Cardiac muscle cell (in vitro differentiated cells and primary cell): ENCODE data around the gene MTX1. TPM values are rescaled to one million over a fixed set of nuclear protein-coding genes. Genes with fewer than 3 reads are reported as not detected.
"Not testable (repeated sequence)": the region's sequence is repeated elsewhere in the genome, so short reads cannot be mapped to it uniquely, and the experiment has no call there.

ENCODE experiments used
- DNase-seq, 2 donors: peaks; one replicate each; pipeline versions ENCODE4 v3.0.0 to v3.0.0-alpha.2; 2010 to 2017; ENCODE audit warnings: low read depth in 1 of 2, low spot score in 1 of 2
- H3K27ac ChIP-seq: fragments of 200-600 bp; sonication (generic); 2 replicates; pipeline ENCODE4 v1.5.1; 2016
- H3K27me3 ChIP-seq: fragments of 200-600 bp; sonication (generic); 2 replicates; pipeline ENCODE4 v1.6.0; 2016; ENCODE audit warnings: control low read depth
- H3K36me3 ChIP-seq: fragments of 200-600 bp; sonication (generic); 2 replicates; pipeline ENCODE4 v1.5.1; 2016; ENCODE audit warnings: control low read depth
- H3K4me1 ChIP-seq: fragments of 200-600 bp; sonication (generic); 2 replicates; pipeline ENCODE4 v1.8.1; 2017; ENCODE audit warnings: low read depth, mild to moderate bottlenecking, mixed run types
- H3K4me3 ChIP-seq: fragments of 200-600 bp; sonication (generic); 2 replicates; pipeline ENCODE4 v1.5.1; 2016; ENCODE audit warnings: mild to moderate bottlenecking
- H3K9me3 ChIP-seq: fragments of 200-600 bp; sonication (generic); 2 replicates; pipeline ENCODE4 v1.5.1; 2017; ENCODE audit warnings: low read depth, mild to moderate bottlenecking, control low read depth
- CTCF ChIP-seq: IDR thresholded peaks from 2 replicates; pipeline ENCODE4 v1.5.1; 2012; ENCODE audit warnings: low read depth, mild to moderate bottlenecking, low read length
- polyA plus RNA-seq: library from polyadenylated mRNA; unstranded; fragments of >200 nt; fragmentation: Nextera tagmentation; extraction: Ambion mirVana; gene quantifications from 2 replicates; pipeline ENCODE4 v1.2.1, GENCODE V29; 2016
- total RNA-seq: library from RNA; depleted of rRNA; stranded (reverse); fragments of >200 nt; gene quantifications from 2 replicates; pipeline ENCODE4 v1.2.3, GENCODE V29; 2016

MTX1 gene, protein sequence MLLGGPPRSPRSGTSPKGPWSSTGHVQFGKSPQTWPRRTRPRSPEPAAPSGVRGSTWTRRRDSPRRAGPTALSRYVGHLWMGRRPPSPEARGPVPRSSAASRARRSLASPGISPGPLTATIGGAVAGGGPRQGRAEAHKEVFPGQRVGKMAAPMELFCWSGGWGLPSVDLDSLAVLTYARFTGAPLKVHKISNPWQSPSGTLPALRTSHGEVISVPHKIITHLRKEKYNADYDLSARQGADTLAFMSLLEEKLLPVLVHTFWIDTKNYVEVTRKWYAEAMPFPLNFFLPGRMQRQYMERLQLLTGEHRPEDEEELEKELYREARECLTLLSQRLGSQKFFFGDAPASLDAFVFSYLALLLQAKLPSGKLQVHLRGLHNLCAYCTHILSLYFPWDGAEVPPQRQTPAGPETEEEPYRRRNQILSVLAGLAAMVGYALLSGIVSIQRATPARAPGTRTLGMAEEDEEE
- total RNA-seq (24.7 and 45.0 TPM in 2 replicates), polyA plus RNA-seq (31.9 and 50.2 TPM in 2 replicates)

GRCh38 chr1:155208541-155209311, at the start of gene MTX1:
TSS of gene MTX1 (plus strand) at chr1:155208695. CDS start at chr1:155208805, 110 bp downstream.
- Histone ChIP-seq H3K27ac (peak within 1 kb of the TSS; percentile 97), H3K4me1 (peaks cover 20% of the 10 kb centered on the region), H3K27me3 (no peaks in the 10 kb centered on the region), H3K9me3 (no peaks in the 10 kb centered on the region), H3K36me3 (no peaks in the 10 kb centered on the region), H3K4me3 (peak within 1 kb of the TSS; percentile 79)
- peak; percentile 92 to 93 for DNase-seq
- TF ChIP-seq CTCF = no peak

GRCh38 chr1:155158991-155159390, 49.5 kb upstream of the MTX1 start:
- no peaks in the 10 kb centered on the region for H3K9me3 ChIP-seq
- TF ChIP-seq CTCF = no peak
- no peak for DNase-seq
- no peak overlapping the region for H3K27ac ChIP-seq
- no peaks in the 10 kb centered on the region for H3K27me3 ChIP-seq
- no peaks in the 10 kb centered on the region for H3K4me1 ChIP-seq
- H3K36me3 ChIP-seq = no peaks in the 10 kb centered on the region
- no peak overlapping the region for H3K4me3 ChIP-seq

DNA sequence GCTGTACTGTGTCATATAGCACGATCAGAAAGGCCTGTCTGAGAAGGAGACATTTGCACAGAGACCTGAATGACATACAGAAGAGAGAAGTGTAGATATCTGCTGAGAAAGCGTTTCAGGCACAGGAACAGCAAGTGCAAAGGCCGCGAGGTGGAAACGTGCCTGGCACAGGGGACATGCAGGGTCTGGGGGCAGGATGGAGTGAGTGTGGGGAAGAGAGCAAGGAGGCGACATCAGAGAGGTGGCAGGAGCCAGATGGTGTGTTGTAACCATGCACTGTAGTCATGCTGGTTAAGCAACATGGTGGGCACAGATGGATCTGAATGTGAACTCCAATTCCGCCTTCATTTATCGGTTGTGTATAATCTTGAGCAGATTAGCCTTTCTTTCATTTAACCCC, 48.4 kb upstream of the MTX1 start:
- no peak overlapping the region for H3K27ac ChIP-seq
- H3K4me3 ChIP-seq = no peak overlapping the region
- no peaks in the 10 kb centered on the region for H3K36me3 ChIP-seq
- no peaks in the 10 kb centered on the region for H3K27me3 ChIP-seq
- H3K4me1 ChIP-seq = no peaks in the 10 kb centered on the region
- H3K9me3 ChIP-seq = no peaks in the 10 kb centered on the region
- DNase-seq = no peak
- no peak for TF ChIP-seq CTCF

- H3K27ac ChIP-seq, H3K4me1 ChIP-seq, H3K4me3 ChIP-seq, H3K27me3 ChIP-seq, DNase-seq, H3K9me3 ChIP-seq, H3K36me3 ChIP-seq: not testable (repeated sequence)
Measured at GRCh38 chr1:155162631-155163030, 45.9 kb upstream of the MTX1 start.

DNA sequence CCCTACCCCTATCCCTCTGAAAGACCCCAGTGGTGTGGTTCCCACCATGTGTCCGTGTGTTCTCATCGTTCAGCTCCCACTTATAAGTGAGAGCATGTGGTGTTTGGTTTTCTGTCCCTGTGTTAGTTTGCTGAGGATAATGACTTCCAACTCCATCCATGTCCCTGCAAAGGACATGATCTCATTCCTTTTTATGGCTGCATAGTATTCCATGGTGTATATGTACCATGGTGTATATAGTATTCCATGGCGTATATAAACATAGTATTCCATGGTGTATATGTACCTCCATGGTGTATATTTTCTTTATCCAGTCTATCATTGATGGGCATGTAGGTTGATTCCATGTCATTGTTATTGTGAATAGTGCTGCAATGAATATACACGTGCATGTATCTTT, 44.7 kb upstream of the MTX1 start:
- H3K27ac ChIP-seq, DNase-seq, H3K27me3 ChIP-seq, H3K36me3 ChIP-seq, H3K9me3 ChIP-seq, H3K4me1 ChIP-seq, H3K4me3 ChIP-seq: not testable (repeated sequence)

- H3K9me3 ChIP-seq, H3K4me3 ChIP-seq, H3K27ac ChIP-seq, H3K27me3 ChIP-seq, H3K4me1 ChIP-seq, DNase-seq, H3K36me3 ChIP-seq: not testable (repeated sequence)
Measured at GRCh38 chr1:155164625-155165024, 43.9 kb upstream of the MTX1 start.

DNA sequence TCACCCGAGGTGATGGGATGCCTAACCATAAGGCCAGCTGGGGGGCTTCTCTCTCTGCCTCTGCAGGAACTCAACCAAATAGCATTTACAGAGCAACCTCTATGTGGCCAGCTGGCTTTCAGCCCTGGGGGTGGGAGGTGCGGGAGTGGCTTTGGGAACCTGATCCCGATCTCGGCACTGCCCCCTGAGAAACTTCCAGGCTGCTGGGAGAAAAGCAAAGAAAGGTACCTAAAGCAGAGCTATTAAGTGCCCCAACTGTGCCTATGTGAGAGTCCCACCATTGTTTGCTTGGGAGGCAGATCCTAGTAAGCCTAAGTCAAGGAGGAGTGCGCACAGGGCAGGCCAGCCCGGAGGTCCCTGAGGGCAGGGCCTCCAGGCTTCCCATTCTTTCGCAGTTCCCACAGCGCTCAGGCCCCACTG, 42.4 kb upstream of the MTX1 start:
- DNase-seq = no peak
- no peak overlapping the region for H3K4me3 ChIP-seq
- no peak for TF ChIP-seq CTCF

More for the DNA sequence above, 42.4 kb upstream of the MTX1 start:
- Histone ChIP-seq H3K27me3 (no peaks in the 10 kb centered on the region), H3K9me3 (no peaks in the 10 kb centered on the region), H3K36me3 (peaks cover 3% of the 10 kb centered on the region), H3K27ac (no peak overlapping the region), H3K4me1 (no peaks in the 10 kb centered on the region)
